Keratinocyte (primary cell): ENCODE results near the gene CNNM3.

Experiments used
- CTCF ChIP-seq, 3 experiments: IDR thresholded peaks in 1 of 3; conservative IDR thresholded peaks in 1 of 3; optimal IDR thresholded peaks in 1 of 3; 2 replicates in 2 of 3; 3 replicates in 1 of 3; pipeline versions ENCODE3 to v1.5.1; 2011; ENCODE audit warnings: low read length in 3 of 3, mild to moderate bottlenecking in 3 of 3, moderate library complexity in 2 of 3, control low read depth in 1 of 3, inconsistent platforms in 1 of 3; ENCODE audit not compliant: insufficient read depth in 2 of 3; ENCODE audit errors: extremely low read depth in 1 of 3
- EZH2 ChIP-seq: IDR thresholded peaks from one replicate; pipeline ENCODE4 v1.6.1; 2012; ENCODE audit warnings: inconsistent platforms, mild to moderate bottlenecking, low read length, moderate library complexity

DNA sequence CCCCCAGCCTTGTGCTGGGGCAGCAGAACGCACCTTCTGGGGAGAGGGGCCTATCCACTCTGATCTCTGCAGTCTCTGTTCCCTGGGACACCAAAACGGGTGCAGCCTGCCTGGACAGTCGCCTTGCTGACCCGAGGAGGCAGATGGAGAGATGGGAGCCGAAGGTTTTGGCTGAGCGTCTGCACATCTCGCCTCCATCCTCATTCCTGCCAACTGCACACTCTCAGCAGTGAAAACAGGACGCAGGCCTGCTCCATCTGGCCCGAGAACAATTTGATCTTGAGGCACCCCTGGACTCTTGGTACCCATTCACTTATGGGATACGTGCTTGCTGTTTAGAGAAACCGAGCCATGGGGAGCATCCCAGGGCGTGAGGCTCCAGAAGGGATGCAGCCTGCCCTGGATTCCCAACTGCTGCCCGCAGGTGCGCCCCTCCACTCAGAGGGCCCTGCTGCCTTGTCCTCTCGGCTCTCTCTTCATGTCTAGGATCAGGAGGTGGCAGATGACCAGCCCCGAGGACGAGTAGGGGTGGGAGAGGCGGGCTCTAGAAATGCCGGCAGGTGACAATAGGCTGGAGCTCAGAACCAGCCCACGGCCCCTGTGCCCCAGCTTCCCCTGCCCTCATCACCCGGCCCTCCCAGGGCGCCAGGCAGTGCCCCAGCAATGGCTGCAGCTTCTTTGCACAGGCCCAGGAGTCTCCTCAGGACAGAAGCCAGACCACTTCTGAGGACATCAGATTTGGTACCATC, 62.9 kb downstream of the CNNM3 start:
- TF ChIP-seq CTCF (optimal IDR thresholded peaks at IDR 0.05 in 1 of 3, IDR thresholded peaks at IDR 0.05 in 1 of 3, conservative IDR thresholded peaks at IDR 0.05 in 1 of 3; ENCODE audit: extremely low read depth in 1 of 3, insufficient read depth in 2 of 3, low read length in 3 of 3): no peak
- no peak for TF ChIP-seq EZH2
